HFFc6 (cell line): ENCODE data around the gene PEMT. TPM values are rescaled to one million over a fixed set of nuclear protein-coding genes. Genes with fewer than 3 reads are reported as not detected.

Experiments
- DNase-seq: peaks from one replicate; pipeline ENCODE4 v3.0.0-alpha.2; 2018
- H3K27ac Mint-ChIP-seq: 2 replicates; pipeline ENCODE4 v1.8.0; 2020; ENCODE audit warnings: mild to moderate bottlenecking, mixed read lengths
- H3K27me3 Mint-ChIP-seq: 2 replicates; pipeline ENCODE4 v1.8.0; 2021; ENCODE audit warnings: mild to moderate bottlenecking, moderate library complexity, mixed read lengths; ENCODE audit not compliant: insufficient read depth
- H3K36me3 Mint-ChIP-seq: 2 replicates; pipeline ENCODE4 v1.8.0; 2021; ENCODE audit warnings: low read depth, mixed read lengths
- H3K4me1 Mint-ChIP-seq: 2 replicates; pipeline ENCODE4 v1.8.0; 2020; ENCODE audit warnings: low read depth, mixed read lengths
- H3K4me3 Mint-ChIP-seq: 2 replicates; pipeline ENCODE4 v1.8.0; 2020; ENCODE audit warnings: mild to moderate bottlenecking, moderate library complexity, mixed read lengths
- H3K9me3 Mint-ChIP-seq: 2 replicates; pipeline ENCODE4 v1.8.0; 2020; ENCODE audit warnings: mild to moderate bottlenecking, mixed read lengths
- total RNA-seq, 6 experiments: library from RNA; stranded (reverse); fragmentation: NEBNext Ultra II Directional; extraction: Animal tissue kit (Norgen Biotek cat#: 25700); gene quantifications; 2 replicates in 1 of 6; 3 replicates in 5 of 6; pipeline ENCODE4 v1.2.3, GENCODE V29; 2021
- TF ChIP-seq, protein P1 (sequence below): fragments of 200-600 bp; sonication (generic); IDR thresholded peaks from 2 replicates; pipeline ENCODE4 v1.5.0; 2021; ENCODE audit warnings: antibody characterized with exemption, mild to moderate bottlenecking

Gene PEMT
- total RNA-seq, 6 experiments from 2014 or later = 33.0 to 49.2 (median 44.0) TPM

DNA sequence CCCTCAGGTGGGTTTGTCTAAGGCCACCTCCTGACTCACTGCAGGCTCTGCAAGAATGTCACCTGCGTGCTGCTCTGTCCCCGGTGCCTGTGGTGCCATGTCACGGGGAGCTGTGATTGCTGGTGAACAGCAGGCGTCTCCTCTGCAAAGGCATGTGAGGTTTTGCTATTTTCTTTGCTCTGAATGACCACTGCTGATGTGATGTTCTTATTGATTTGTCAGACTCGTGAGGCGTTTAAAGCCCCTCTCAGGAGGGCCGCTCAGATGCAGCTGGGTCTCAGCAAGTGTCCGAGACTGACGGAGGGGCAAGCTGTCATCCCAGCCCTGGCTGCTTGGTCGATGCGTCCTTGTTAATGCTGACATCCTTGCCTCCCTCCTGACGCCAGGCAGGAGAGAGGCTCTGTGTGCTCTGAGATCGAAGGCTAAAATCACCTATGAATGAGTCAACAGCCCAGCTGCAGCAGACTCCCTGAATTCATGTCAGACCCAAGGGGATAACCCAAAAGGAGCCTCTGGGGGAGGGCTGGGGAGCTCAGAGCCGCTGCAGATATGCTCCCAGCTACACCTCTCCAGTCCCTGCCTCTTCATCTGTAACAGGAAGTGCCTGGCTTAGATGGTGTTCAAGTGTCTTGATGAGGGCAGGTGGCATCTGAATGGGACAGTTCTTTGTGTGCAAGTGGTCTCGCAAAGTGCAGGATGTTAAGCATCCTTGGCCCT, 11.8 kb upstream of the PEMT start:
- no peak overlapping the region for H3K27ac Mint-ChIP-seq

DNA sequence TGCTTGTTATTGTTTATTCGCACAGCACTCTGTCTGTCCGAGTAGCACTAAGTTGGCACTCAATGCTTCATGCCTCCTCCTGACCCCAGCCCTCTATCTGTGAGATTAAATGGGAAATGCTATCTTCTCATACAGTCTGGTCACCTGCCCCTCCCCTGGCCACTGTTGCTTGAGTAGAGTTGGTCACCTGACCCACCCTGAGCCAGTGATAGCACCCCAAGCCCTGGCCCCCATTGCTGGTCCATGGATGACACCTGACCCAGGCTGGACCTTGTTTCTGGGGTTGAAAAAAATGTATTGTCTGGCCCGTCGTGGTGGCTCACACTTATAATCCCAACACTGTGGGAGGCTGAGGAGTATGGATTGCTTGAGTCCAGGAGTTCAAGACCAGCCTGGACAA, 8.5 kb upstream of the PEMT start:
- no peaks in the 10 kb centered on the region for H3K36me3 Mint-ChIP-seq
- H3K9me3 Mint-ChIP-seq = no peaks in the 10 kb centered on the region
- TF ChIP-seq, protein P1, sequence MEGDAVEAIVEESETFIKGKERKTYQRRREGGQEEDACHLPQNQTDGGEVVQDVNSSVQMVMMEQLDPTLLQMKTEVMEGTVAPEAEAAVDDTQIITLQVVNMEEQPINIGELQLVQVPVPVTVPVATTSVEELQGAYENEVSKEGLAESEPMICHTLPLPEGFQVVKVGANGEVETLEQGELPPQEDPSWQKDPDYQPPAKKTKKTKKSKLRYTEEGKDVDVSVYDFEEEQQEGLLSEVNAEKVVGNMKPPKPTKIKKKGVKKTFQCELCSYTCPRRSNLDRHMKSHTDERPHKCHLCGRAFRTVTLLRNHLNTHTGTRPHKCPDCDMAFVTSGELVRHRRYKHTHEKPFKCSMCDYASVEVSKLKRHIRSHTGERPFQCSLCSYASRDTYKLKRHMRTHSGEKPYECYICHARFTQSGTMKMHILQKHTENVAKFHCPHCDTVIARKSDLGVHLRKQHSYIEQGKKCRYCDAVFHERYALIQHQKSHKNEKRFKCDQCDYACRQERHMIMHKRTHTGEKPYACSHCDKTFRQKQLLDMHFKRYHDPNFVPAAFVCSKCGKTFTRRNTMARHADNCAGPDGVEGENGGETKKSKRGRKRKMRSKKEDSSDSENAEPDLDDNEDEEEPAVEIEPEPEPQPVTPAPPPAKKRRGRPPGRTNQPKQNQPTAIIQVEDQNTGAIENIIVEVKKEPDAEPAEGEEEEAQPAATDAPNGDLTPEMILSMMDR = no peak

More for the DNA sequence above, 11.8 kb upstream of the PEMT start:
- H3K4me1 Mint-ChIP-seq = peaks cover 28% of the 10 kb centered on the region
- no peaks in the 10 kb centered on the region for H3K36me3 Mint-ChIP-seq
- DNase-seq = no peak
- TF ChIP-seq, protein P1 = no peak
- peaks cover 5% of the 10 kb centered on the region for H3K27me3 Mint-ChIP-seq
- H3K9me3 Mint-ChIP-seq = no peaks in the 10 kb centered on the region
- no peak overlapping the region for H3K4me3 Mint-ChIP-seq

DNA sequence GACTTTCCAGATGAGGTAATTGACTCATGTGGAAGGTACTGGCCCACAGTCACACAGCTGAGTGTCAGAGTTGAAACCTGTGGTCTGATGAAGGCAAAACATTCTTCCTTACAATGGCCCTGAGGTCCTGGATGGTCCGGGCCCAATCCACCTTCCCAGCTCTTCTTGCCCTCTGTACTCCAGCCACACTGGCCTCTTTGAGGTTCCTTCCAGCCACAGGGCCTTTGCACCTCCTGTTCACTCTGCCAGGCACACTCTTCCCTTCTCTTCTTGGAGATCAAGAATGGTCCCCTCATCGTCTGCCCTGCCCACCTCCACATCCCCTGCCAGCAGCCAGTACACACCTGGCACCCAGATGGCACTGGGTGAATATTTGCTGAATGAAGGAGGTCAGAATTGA, 6.5 kb upstream of the PEMT start:
- H3K4me1 Mint-ChIP-seq = no peaks in the 10 kb centered on the region
- no peak overlapping the region for H3K4me3 Mint-ChIP-seq
- DNase-seq = no peak
- peaks cover 5% of the 10 kb centered on the region for H3K27me3 Mint-ChIP-seq
- H3K9me3 Mint-ChIP-seq = no peaks in the 10 kb centered on the region
- no peak overlapping the region for H3K27ac Mint-ChIP-seq
- H3K36me3 Mint-ChIP-seq = no peaks in the 10 kb centered on the region
- TF ChIP-seq, protein P1 = no peak

More for the DNA sequence above, 8.5 kb upstream of the PEMT start:
- H3K4me1 Mint-ChIP-seq = peaks cover 3% of the 10 kb centered on the region
- no peak for DNase-seq
- H3K27me3 Mint-ChIP-seq = peaks cover 5% of the 10 kb centered on the region
- no peak overlapping the region for H3K27ac Mint-ChIP-seq
- no peak overlapping the region for H3K4me3 Mint-ChIP-seq

DNA sequence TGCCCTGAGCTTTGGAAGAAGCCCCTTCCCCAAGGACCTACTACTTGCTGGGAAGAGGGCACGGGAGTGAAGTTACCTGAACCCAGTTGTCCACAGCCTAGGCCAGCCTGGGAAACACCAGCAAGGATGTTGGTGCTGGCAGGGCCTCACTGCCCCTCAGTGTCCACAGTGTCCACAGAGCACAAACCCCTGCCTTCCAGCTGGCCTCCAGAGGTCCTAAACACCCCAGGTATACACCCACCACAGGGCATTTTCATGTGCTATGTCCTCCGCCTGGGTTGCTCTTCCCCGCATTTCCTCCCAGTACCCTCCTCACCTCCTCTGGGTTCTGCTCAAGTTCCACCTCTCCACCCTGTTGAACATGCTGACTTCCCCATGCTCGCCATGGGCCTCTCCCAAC, 4.2 kb upstream of the PEMT start:
- H3K27ac Mint-ChIP-seq = no peak overlapping the region
- TF ChIP-seq, protein P1 = no peak
- DNase-seq = no peak
- H3K4me1 Mint-ChIP-seq = peaks cover 13% of the 10 kb centered on the region
- no peak overlapping the region for H3K4me3 Mint-ChIP-seq
- peaks cover 5% of the 10 kb centered on the region for H3K27me3 Mint-ChIP-seq
- 0 out of 2 replicates have a peak, but pooled peaks cover 4% of the 10 kb centered on the region for H3K36me3 Mint-ChIP-seq
- no peaks in the 10 kb centered on the region for H3K9me3 Mint-ChIP-seq

DNA sequence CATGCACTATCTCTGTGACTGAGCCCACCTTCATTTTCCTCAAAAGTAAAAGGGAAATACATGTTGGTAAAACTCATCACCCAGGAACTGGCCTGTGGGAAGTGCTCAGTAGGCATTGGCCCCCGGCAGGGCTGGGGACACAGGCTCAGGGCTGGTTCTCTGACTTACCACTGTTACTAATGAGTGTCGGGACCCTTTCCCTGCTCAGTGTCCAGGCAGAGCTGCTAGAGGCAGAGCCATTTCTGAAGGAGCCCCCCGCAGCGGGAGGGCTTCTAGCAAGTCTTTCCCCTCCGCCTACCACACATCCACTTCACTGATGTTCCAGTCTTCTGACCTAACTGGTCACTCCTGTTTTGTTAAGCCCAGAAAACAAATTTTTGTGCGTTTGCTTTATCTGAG, 1.7 kb upstream of the PEMT start:
- Mint-ChIP-seq H3K4me1 (peaks cover 29% of the 10 kb centered on the region), H3K36me3 (0 out of 2 replicates have a peak, but pooled peaks cover 4% of the 10 kb centered on the region), H3K9me3 (no peaks in the 10 kb centered on the region), H3K27ac (no peak overlapping the region), H3K4me3 (peak overlapping the region; percentile 91), H3K27me3 (no peaks in the 10 kb centered on the region)
- TF ChIP-seq, protein P1 = no peak
- no peak for DNase-seq
